HCT116 (cell line): ENCODE measurements around the gene KCNH3. TPM values are rescaled to one million over a fixed set of nuclear protein-coding genes. Genes with fewer than 3 reads are reported as not detected.

Experiments
- ATAC-seq: fragments of 200-7000 bp; cut with Tn5 transposase; 2 replicates; pipeline ENCODE4 v1.9.1; 2020; ENCODE audit warnings: mild to moderate bottlenecking, moderate library complexity
- BruUV-seq: library from RNA; stranded (reverse); fragments of 400-500 nt; replicated peaks from 2 replicates; lab custom pipeline; 2021; lab: Mats Ljungman, UMichigan
- CTCF ChIA-PET: fragments of 300-600 bp; sonication (Branson Sonifier 250); formaldehyde crosslinking; loops from one replicate; lab custom pipeline; 2021; ENCODE audit warnings: antibody characterized with exemption; lab: Charles Lee
- POLR2A ChIA-PET: fragments of 300-600, 350-600 bp; sonication (Branson Sonifier 250); formaldehyde crosslinking; loops from one replicate; lab custom pipeline; 2021; ENCODE audit warnings: antibody characterized with exemption; lab: Charles Lee
- RAD21 ChIA-PET, 2 experiments: fragments of 300-600 bp; sonication (Branson Sonifier 250); formaldehyde crosslinking; loops; one replicate each; lab custom pipeline; 2023; ENCODE audit warnings: low total read pairs in 2 of 2; ENCODE audit not compliant: uncharacterized antibody in 2 of 2, unreplicated experiment in 2 of 2, low non-redundant PET in 1 of 2; lab: Charles Lee
- DNase-seq: peaks from one replicate; pipeline ENCODE4 v3.0.0-alpha.2; 2010; ENCODE audit warnings: low read depth, low spot score
- H2AFZ ChIP-seq: fragments of 200-600 bp; shearing (Covaris generic), sonication (generic); 2 replicates; pipeline ENCODE4 v1.6.1; 2017; ENCODE audit warnings: low read depth, mixed run types, mixed read lengths, antibody characterized with exemption, low read length; ENCODE audit not compliant: poor library complexity, severe bottlenecking
- H3K27ac ChIP-seq: 2 replicates; pipeline ENCODE4 v1.5.1; 2012; ENCODE audit warnings: low read depth, low read length
- H3K27me3 ChIP-seq: fragments of 200-600 bp; sonication (generic); 2 replicates; pipeline ENCODE4 v1.6.1; 2016; ENCODE audit warnings: mixed run types, low read length, mixed read lengths; ENCODE audit not compliant: insufficient read depth
- H3K36me3 ChIP-seq, 2 experiments: fragments of 200-500 bp in 1 of 2; fragments of 200-600 bp in 1 of 2; sonication (Bioruptor generic) in 1 of 2; sonication (generic) in 1 of 2; 2 replicates each; pipeline versions ENCODE4 v1.5.1 to v1.6.1; 2014 to 2016; ENCODE audit warnings: low read length in 2 of 2, inconsistent platforms in 1 of 2, mixed read lengths in 1 of 2, mixed run types in 1 of 2; ENCODE audit not compliant: insufficient read depth in 2 of 2, control insufficient read depth in 1 of 2
- H3K4me1 ChIP-seq, 2 experiments: fragments of 200-600 bp in 1 of 2; sonication (generic) in 1 of 2; 2 replicates each; pipeline versions ENCODE4 v1.5.1 to v1.6.1; 2012 to 2017; ENCODE audit warnings: low read length in 2 of 2, inconsistent platforms in 1 of 2, mild to moderate bottlenecking in 1 of 2, mixed read lengths in 1 of 2, mixed run types in 1 of 2, moderate library complexity in 1 of 2; ENCODE audit not compliant: insufficient read depth in 2 of 2, control insufficient read depth in 1 of 2
- H3K4me2 ChIP-seq: fragments of 200-600 bp; sonication (generic); 2 replicates; pipeline ENCODE4 v1.6.1; 2017; ENCODE audit warnings: mixed run types, low read length, mixed read lengths
- H3K4me3 ChIP-seq, 2 experiments: fragments of 200-600 bp in 1 of 2; sonication (generic) in 1 of 2; replicated peaks in 1 of 2; 2 replicates each; pipeline ENCODE4 v1.5.1; 2011 to 2016; ENCODE audit warnings: low read length in 2 of 2, control low read depth in 1 of 2, low read depth in 1 of 2, mild to moderate bottlenecking in 1 of 2, mixed read lengths in 1 of 2, mixed run types in 1 of 2
- H3K79me2 ChIP-seq: fragments of 200-600 bp; sonication (generic); 2 replicates; pipeline ENCODE4 v1.6.1; 2017; ENCODE audit warnings: mild to moderate bottlenecking, mixed run types, low read length, moderate library complexity, mixed read lengths; ENCODE audit not compliant: insufficient read depth
- H3K9ac ChIP-seq: fragments of 200-600 bp; sonication (generic); 2 replicates; pipeline ENCODE4 v1.6.1; 2016; ENCODE audit warnings: low read length, mixed read lengths
- H3K9me2 ChIP-seq: fragments of 200-600 bp; sonication (generic), shearing (Covaris generic); 2 replicates; pipeline ENCODE4 v1.6.1; 2017; ENCODE audit warnings: mixed run types, mild to moderate bottlenecking, moderate library complexity; ENCODE audit not compliant: insufficient read depth
- H3K9me3 ChIP-seq, 2 experiments: fragments of 200-500 bp in 1 of 2; fragments of 200-600 bp in 1 of 2; sonication (Bioruptor generic) in 1 of 2; sonication (generic) in 1 of 2; 2 replicates each; pipeline ENCODE4 v1.6.1; 2014 to 2017; ENCODE audit warnings: low read length in 2 of 2, mixed read lengths in 2 of 2, inconsistent platforms in 1 of 2, low read depth in 1 of 2, mild to moderate bottlenecking in 1 of 2, mixed run types in 1 of 2, moderate library complexity in 1 of 2; ENCODE audit not compliant: control insufficient read depth in 1 of 2, insufficient read depth in 1 of 2
- H4K20me1 ChIP-seq: fragments of 200-600 bp; sonication (generic), shearing (Covaris generic); 2 replicates; pipeline ENCODE4 v1.6.1; 2017; ENCODE audit warnings: mixed run types, mild to moderate bottlenecking, moderate library complexity; ENCODE audit not compliant: insufficient read depth
- CEBPB ChIP-seq: IDR thresholded peaks from 2 replicates; pipeline ENCODE4 v1.6.1; 2012; ENCODE audit warnings: low read depth
- EZH2 ChIP-seq: fragments of 200-600 bp; sonication (generic); IDR thresholded peaks from 2 replicates; pipeline ENCODE4 v1.6.1; 2017; ENCODE audit warnings: antibody characterized with exemption, mixed run types
- FOSL1 ChIP-seq: IDR thresholded peaks from 2 replicates; pipeline ENCODE4 v1.6.1; 2012; ENCODE audit warnings: low read depth
- POLR2A ChIP-seq: IDR thresholded peaks from 2 replicates; pipeline ENCODE4 v1.7.0; 2011; ENCODE audit warnings: borderline replicate concordance; ENCODE audit not compliant: insufficient read depth, insufficient read length; ENCODE audit errors: extremely low read depth
- RAD21 ChIP-seq: IDR thresholded peaks from 2 replicates; pipeline ENCODE4 v1.6.1; 2012; ENCODE audit warnings: low read depth, mild to moderate bottlenecking
- SIN3A ChIP-seq: IDR thresholded peaks from 2 replicates; pipeline ENCODE4 v1.6.1; 2012; ENCODE audit warnings: low read depth
- SP1 ChIP-seq: IDR thresholded peaks from 2 replicates; pipeline ENCODE4 v1.6.1; 2012; ENCODE audit warnings: low read depth
- TCF7L2 ChIP-seq: IDR thresholded peaks from 2 replicates; pipeline ENCODE4 v1.7.0; 2011; ENCODE audit warnings: borderline replicate concordance, inconsistent platforms; ENCODE audit not compliant: insufficient read depth, insufficient read length; ENCODE audit errors: extremely low read depth
- ZNF274 ChIP-seq: fragments of 200-500 bp; sonication (Bioruptor generic); IDR thresholded peaks from 2 replicates; pipeline ENCODE4 v1.6.1; 2014; ENCODE audit warnings: mild to moderate bottlenecking, low read depth, low read length, inconsistent platforms
- intact Hi-C: fragments of 100-400 bp; cut with micrococcal nuclease; formaldehyde crosslinking; loops from 2 replicates; pipeline ENCODE4 v1.10.0; 2022
- total RNA-seq: library from RNA; stranded (reverse); gene quantifications from one replicate; pipeline ENCODE4 v1.2.1, GENCODE V29; 2021; ENCODE audit not compliant: unreplicated experiment
- TF ChIP-seq, protein P1 (sequence below): IDR thresholded peaks from 2 replicates; pipeline ENCODE4 v1.6.1; 2012; ENCODE audit warnings: low read depth
- TF ChIP-seq, protein P2 (sequence below): IDR thresholded peaks from 2 replicates; pipeline ENCODE4 v1.6.1; 2011; ENCODE audit warnings: mild to moderate bottlenecking, low read length, moderate library complexity; ENCODE audit not compliant: insufficient replicate concordance; ENCODE audit errors: extremely low read depth
- TF ChIP-seq, protein P3 (sequence below), 3 experiments: fragments of 200-600 bp in 1 of 3; sonication (generic) in 1 of 3; IDR thresholded peaks in 2 of 3; conservative IDR thresholded peaks in 1 of 3; 2 replicates each; pipeline ENCODE4 v1.5.1; 2012 to 2017; ENCODE audit warnings: low read depth in 2 of 3, low read length in 2 of 3, antibody characterized with exemption in 1 of 3, borderline replicate concordance in 1 of 3, control low read depth in 1 of 3, mild to moderate bottlenecking in 1 of 3, mixed read lengths in 1 of 3, mixed run types in 1 of 3, moderate library complexity in 1 of 3; ENCODE audit not compliant: insufficient read depth in 1 of 3

Gene KCNH3
- total RNA-seq, 1 experiment from 2014 or later: 35.3 TPM

DNA sequence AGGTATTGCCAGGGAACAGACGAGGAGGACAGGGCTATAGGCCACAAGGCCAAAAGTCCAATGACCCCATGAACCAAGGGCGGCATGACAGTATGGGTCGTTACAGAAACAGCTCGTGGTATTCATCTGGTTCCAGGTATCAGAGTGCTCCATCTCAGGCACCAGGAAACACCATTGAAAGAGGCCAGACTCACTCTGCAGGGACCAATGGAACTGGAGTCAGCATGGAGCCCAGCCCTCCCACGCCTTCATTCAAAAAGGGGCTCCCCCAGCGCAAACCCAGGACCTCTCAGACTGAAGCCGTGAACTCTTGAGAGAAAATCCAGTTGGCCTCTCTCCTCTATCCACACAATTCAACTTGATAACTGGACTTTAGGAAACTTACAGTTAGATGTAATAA is 12.9 kb upstream of the KCNH3 start:
- ChIA-PET CTCF (interaction anchor here (1.1 to 2.4 kb wide), 2 partner anchors 12 to 54 kb away, joined by 3 to 6 read pairs; no protein-coding TSS in a partner anchor), RAD21 (no interaction called here), POLR2A (no interaction called here)
- DNase-seq (no peak), ATAC-seq (no peak)
- Histone ChIP-seq H4K20me1 (no peaks in the 10 kb centered on the region), H3K4me2 (no peak overlapping the region), H3K36me3 (peaks cover 41 to 43% of the 10 kb centered on the region in 2 experiments), H3K4me3 (no peak overlapping the region), H3K79me2 (no peaks in the 10 kb centered on the region), H3K4me1 (no peaks in the 10 kb centered on the region), H3K9me3 (no peaks in the 10 kb centered on the region), H3K27ac (no peak overlapping the region), H2AFZ (no peak overlapping the region), H3K27me3 (no peaks in the 10 kb centered on the region), H3K9ac (no peak overlapping the region), H3K9me2 (no peaks in the 10 kb centered on the region)
- TF ChIP-seq, protein P1, sequence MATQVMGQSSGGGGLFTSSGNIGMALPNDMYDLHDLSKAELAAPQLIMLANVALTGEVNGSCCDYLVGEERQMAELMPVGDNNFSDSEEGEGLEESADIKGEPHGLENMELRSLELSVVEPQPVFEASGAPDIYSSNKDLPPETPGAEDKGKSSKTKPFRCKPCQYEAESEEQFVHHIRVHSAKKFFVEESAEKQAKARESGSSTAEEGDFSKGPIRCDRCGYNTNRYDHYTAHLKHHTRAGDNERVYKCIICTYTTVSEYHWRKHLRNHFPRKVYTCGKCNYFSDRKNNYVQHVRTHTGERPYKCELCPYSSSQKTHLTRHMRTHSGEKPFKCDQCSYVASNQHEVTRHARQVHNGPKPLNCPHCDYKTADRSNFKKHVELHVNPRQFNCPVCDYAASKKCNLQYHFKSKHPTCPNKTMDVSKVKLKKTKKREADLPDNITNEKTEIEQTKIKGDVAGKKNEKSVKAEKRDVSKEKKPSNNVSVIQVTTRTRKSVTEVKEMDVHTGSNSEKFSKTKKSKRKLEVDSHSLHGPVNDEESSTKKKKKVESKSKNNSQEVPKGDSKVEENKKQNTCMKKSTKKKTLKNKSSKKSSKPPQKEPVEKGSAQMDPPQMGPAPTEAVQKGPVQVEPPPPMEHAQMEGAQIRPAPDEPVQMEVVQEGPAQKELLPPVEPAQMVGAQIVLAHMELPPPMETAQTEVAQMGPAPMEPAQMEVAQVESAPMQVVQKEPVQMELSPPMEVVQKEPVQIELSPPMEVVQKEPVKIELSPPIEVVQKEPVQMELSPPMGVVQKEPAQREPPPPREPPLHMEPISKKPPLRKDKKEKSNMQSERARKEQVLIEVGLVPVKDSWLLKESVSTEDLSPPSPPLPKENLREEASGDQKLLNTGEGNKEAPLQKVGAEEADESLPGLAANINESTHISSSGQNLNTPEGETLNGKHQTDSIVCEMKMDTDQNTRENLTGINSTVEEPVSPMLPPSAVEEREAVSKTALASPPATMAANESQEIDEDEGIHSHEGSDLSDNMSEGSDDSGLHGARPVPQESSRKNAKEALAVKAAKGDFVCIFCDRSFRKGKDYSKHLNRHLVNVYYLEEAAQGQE: no peak
- no peak for TF ChIP-seq CEBPB
- no peak for TF ChIP-seq POLR2A
- TF ChIP-seq RAD21: no peak
- no peak for TF ChIP-seq SIN3A
- TF ChIP-seq EZH2: no peak
- TF ChIP-seq, protein P2, sequence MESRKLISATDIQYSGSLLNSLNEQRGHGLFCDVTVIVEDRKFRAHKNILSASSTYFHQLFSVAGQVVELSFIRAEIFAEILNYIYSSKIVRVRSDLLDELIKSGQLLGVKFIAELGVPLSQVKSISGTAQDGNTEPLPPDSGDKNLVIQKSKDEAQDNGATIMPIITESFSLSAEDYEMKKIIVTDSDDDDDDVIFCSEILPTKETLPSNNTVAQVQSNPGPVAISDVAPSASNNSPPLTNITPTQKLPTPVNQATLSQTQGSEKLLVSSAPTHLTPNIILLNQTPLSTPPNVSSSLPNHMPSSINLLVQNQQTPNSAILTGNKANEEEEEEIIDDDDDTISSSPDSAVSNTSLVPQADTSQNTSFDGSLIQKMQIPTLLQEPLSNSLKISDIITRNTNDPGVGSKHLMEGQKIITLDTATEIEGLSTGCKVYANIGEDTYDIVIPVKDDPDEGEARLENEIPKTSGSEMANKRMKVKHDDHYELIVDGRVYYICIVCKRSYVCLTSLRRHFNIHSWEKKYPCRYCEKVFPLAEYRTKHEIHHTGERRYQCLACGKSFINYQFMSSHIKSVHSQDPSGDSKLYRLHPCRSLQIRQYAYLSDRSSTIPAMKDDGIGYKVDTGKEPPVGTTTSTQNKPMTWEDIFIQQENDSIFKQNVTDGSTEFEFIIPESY: no peak
- TF ChIP-seq FOSL1: no peak
- TF ChIP-seq SP1: no peak
- TF ChIP-seq, protein P3, sequence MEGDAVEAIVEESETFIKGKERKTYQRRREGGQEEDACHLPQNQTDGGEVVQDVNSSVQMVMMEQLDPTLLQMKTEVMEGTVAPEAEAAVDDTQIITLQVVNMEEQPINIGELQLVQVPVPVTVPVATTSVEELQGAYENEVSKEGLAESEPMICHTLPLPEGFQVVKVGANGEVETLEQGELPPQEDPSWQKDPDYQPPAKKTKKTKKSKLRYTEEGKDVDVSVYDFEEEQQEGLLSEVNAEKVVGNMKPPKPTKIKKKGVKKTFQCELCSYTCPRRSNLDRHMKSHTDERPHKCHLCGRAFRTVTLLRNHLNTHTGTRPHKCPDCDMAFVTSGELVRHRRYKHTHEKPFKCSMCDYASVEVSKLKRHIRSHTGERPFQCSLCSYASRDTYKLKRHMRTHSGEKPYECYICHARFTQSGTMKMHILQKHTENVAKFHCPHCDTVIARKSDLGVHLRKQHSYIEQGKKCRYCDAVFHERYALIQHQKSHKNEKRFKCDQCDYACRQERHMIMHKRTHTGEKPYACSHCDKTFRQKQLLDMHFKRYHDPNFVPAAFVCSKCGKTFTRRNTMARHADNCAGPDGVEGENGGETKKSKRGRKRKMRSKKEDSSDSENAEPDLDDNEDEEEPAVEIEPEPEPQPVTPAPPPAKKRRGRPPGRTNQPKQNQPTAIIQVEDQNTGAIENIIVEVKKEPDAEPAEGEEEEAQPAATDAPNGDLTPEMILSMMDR (IDR thresholded peaks at IDR 0.05 in 2 of 3, conservative IDR thresholded peaks at IDR 0.05 in 1 of 3; ENCODE audit: borderline replicate concordance in 1 of 3, insufficient read depth in 1 of 3, low read depth in 2 of 3, low read length in 2 of 3): no peak
- TF ChIP-seq ZNF274: no peak
- no peak for TF ChIP-seq TCF7L2
- BruUV-seq: no TSS peak
- intact Hi-C loops: no loop called here
